H1 (cell line): ENCODE results near the gene SS18. TPM values are rescaled to one million over a fixed set of nuclear protein-coding genes. Genes with fewer than 3 reads are reported as not detected.

Experiments
- CBX8 ChIP-seq: fragments of 300-800, 300-1000 bp; sonication (generic); IDR thresholded peaks from 2 replicates; pipeline ENCODE4 v1.7.1; 2016; ENCODE audit warnings: low read depth, low read length, borderline replicate concordance
- EGR1 ChIP-seq: IDR thresholded peaks from 2 replicates; pipeline ENCODE4 v1.6.1; 2011; ENCODE audit warnings: low read depth, low read length, borderline replicate concordance
- HDAC2 ChIP-seq, 2 experiments: fragments of 300-600 bp in 1 of 2; sonication (generic) in 1 of 2; IDR thresholded peaks; 2 replicates each; pipeline ENCODE4 v1.6.1; 2011 to 2012; ENCODE audit warnings: low read depth in 2 of 2, low read length in 2 of 2, mild to moderate bottlenecking in 2 of 2, moderate library complexity in 2 of 2, borderline replicate concordance in 1 of 2, inconsistent platforms in 1 of 2
- KDM1A ChIP-seq: fragments of 200-600, 300-600 bp; sonication (generic); IDR thresholded peaks from 2 replicates; pipeline ENCODE4 v1.7.1; 2016; ENCODE audit warnings: mild to moderate bottlenecking, low read length, borderline replicate concordance
- SAP30 ChIP-seq: fragments of 300-600 bp; sonication (generic); IDR thresholded peaks from 2 replicates; pipeline ENCODE4 v1.7.1; 2012; ENCODE audit warnings: low read length, moderate library complexity, mild to moderate bottlenecking, inconsistent platforms; ENCODE audit not compliant: insufficient read depth, insufficient replicate concordance
- polyA plus RNA-seq, 7 experiments: library from polyadenylated mRNA; depleted of rRNA in 3 of 7; stranded (reverse) in 5 of 7; unstranded in 2 of 7; fragments of >200 nt in 5 of 7; fragments of 200-250 nt in 2 of 7; gene quantifications; 1 replicate in 5 of 7; 2 replicates in 1 of 7; 4 replicates in 1 of 7; pipeline versions ENCODE4 v1.2.1 to v1.2.3, GENCODE V29; 2011 to 2013; ENCODE audit warnings: missing spikeins in 2 of 7, mixed read lengths in 2 of 7
- total RNA-seq: library from RNA; stranded (reverse); fragmentation: NEBNext Ultra II Directional; extraction: Animal tissue kit (Norgen Biotek cat#: 25700); gene quantifications from 2 replicates; pipeline ENCODE4 v1.2.1, GENCODE V29; 2021
- TF ChIP-seq, protein P1 (sequence below): fragments of 300-600 bp; sonication (generic); IDR thresholded peaks from 2 replicates; pipeline ENCODE4 v1.7.1; 2012; ENCODE audit warnings: low read length, moderate library complexity, mild to moderate bottlenecking, inconsistent platforms; ENCODE audit not compliant: insufficient replicate concordance

Gene SS18
- total and polyA plus RNA-seq, 2 of the 8 experiments (the other 6 are each of a cell fraction or from before 2014, with no cell fraction given), result 83.5 to 106 TPM

DNA sequence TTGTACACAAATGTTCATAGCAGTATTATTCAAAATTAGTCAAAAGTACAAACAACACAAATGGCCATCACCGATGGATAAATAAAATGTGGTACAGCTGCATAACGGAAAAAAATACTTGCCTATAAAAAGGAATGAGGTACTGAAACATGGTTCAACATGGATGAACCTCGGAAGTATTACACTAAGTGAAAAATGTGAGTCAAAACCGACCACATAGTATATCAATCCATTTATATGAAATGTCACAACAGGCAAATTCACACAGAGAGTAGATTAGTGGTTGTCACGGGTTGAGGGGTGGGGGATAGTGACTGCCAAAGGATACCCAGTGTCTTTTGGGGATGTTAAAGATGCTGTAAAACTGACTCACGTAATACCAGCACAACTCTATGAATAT lies 3.5 kb downstream of the SS18 start (continued):
- TF ChIP-seq, protein P1, sequence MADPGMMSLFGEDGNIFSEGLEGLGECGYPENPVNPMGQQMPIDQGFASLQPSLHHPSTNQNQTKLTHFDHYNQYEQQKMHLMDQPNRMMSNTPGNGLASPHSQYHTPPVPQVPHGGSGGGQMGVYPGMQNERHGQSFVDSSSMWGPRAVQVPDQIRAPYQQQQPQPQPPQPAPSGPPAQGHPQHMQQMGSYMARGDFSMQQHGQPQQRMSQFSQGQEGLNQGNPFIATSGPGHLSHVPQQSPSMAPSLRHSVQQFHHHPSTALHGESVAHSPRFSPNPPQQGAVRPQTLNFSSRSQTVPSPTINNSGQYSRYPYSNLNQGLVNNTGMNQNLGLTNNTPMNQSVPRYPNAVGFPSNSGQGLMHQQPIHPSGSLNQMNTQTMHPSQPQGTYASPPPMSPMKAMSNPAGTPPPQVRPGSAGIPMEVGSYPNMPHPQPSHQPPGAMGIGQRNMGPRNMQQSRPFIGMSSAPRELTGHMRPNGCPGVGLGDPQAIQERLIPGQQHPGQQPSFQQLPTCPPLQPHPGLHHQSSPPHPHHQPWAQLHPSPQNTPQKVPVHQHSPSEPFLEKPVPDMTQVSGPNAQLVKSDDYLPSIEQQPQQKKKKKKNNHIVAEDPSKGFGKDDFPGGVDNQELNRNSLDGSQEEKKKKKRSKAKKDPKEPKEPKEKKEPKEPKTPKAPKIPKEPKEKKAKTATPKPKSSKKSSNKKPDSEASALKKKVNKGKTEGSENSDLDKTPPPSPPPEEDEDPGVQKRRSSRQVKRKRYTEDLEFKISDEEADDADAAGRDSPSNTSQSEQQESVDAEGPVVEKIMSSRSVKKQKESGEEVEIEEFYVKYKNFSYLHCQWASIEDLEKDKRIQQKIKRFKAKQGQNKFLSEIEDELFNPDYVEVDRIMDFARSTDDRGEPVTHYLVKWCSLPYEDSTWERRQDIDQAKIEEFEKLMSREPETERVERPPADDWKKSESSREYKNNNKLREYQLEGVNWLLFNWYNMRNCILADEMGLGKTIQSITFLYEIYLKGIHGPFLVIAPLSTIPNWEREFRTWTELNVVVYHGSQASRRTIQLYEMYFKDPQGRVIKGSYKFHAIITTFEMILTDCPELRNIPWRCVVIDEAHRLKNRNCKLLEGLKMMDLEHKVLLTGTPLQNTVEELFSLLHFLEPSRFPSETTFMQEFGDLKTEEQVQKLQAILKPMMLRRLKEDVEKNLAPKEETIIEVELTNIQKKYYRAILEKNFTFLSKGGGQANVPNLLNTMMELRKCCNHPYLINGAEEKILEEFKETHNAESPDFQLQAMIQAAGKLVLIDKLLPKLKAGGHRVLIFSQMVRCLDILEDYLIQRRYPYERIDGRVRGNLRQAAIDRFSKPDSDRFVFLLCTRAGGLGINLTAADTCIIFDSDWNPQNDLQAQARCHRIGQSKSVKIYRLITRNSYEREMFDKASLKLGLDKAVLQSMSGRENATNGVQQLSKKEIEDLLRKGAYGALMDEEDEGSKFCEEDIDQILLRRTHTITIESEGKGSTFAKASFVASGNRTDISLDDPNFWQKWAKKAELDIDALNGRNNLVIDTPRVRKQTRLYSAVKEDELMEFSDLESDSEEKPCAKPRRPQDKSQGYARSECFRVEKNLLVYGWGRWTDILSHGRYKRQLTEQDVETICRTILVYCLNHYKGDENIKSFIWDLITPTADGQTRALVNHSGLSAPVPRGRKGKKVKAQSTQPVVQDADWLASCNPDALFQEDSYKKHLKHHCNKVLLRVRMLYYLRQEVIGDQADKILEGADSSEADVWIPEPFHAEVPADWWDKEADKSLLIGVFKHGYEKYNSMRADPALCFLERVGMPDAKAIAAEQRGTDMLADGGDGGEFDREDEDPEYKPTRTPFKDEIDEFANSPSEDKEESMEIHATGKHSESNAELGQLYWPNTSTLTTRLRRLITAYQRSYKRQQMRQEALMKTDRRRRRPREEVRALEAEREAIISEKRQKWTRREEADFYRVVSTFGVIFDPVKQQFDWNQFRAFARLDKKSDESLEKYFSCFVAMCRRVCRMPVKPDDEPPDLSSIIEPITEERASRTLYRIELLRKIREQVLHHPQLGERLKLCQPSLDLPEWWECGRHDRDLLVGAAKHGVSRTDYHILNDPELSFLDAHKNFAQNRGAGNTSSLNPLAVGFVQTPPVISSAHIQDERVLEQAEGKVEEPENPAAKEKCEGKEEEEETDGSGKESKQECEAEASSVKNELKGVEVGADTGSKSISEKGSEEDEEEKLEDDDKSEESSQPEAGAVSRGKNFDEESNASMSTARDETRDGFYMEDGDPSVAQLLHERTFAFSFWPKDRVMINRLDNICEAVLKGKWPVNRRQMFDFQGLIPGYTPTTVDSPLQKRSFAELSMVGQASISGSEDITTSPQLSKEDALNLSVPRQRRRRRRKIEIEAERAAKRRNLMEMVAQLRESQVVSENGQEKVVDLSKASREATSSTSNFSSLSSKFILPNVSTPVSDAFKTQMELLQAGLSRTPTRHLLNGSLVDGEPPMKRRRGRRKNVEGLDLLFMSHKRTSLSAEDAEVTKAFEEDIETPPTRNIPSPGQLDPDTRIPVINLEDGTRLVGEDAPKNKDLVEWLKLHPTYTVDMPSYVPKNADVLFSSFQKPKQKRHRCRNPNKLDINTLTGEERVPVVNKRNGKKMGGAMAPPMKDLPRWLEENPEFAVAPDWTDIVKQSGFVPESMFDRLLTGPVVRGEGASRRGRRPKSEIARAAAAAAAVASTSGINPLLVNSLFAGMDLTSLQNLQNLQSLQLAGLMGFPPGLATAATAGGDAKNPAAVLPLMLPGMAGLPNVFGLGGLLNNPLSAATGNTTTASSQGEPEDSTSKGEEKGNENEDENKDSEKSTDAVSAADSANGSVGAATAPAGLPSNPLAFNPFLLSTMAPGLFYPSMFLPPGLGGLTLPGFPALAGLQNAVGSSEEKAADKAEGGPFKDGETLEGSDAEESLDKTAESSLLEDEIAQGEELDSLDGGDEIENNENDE, result no peak
- TF ChIP-seq KDM1A, result no peak
- no peak for TF ChIP-seq EGR1
- TF ChIP-seq CBX8, result no peak
- no peak for TF ChIP-seq HDAC2 (IDR thresholded peaks at IDR 0.05; ENCODE audit: borderline replicate concordance in 1 of 2, low read depth in 2 of 2, low read length in 2 of 2)
- TF ChIP-seq SAP30, result no peak
- TF ChIP-seq, all 59 proteins: peak for 0
